Hippocampal formation (tissue), 2 donors: ENCODE measurements around the gene OPN3.

Experiments
- DNase-seq, 2 donors: peaks; one replicate each; lab custom pipeline; 2025; lab: John Stamatoyannopoulos, UW

OPN3 gene

GRCh38 chr1:241591317-241591716 is 48.9 kb downstream of the OPN3 start:
- DNase-seq, result no peak

GRCh38 chr1:241590719-241591118 is 49.5 kb downstream of the OPN3 start:
- no peak for DNase-seq

GRCh38 chr1:241589521-241589920 is 50.6 kb downstream of the OPN3 start:
- DNase-seq, result no peak

GRCh38 chr1:241586905-241587512 is 53.2 kb downstream of the OPN3 start:
- DNase-seq, result no peak

GRCh38 chr1:241582921-241583321 is 57.2 kb downstream of the OPN3 start:
- DNase-seq, result no peak

- DNase-seq, result no peak
Observed at GRCh38 chr1:241579434-241579833, 60.7 kb downstream of the OPN3 start.

- DNase-seq, result no peak
Observed at GRCh38 chr1:241574154-241574553, 66.0 kb downstream of the OPN3 start.

- DNase-seq, result no peak
Observed at GRCh38 chr1:241569848-241570247, 70.3 kb downstream of the OPN3 start.

- DNase-seq, result no peak
Observed at GRCh38 chr1:241560849-241561187, 79.4 kb downstream of the OPN3 start.

- no peak for DNase-seq
Observed at GRCh38 chr1:241560146-241560848, 79.9 kb downstream of the OPN3 start.

GRCh38 chr1:241557551-241558193 is 82.5 kb downstream of the OPN3 start:
- DNase-seq, result no peak

GRCh38 chr1:241557031-241557430 is 83.1 kb downstream of the OPN3 start:
- DNase-seq, result no peak

GRCh38 chr1:241555526-241555925 is 84.6 kb downstream of the OPN3 start:
- no peak for DNase-seq

- DNase-seq, result no peak
Observed at GRCh38 chr1:241553886-241554592, 86.1 kb downstream of the OPN3 start.

- peak; percentile 8 to 11 for DNase-seq
Observed at GRCh38 chr1:241551759-241552638, 88.2 kb downstream of the OPN3 start.

GRCh38 chr1:241550318-241550717 is 89.9 kb downstream of the OPN3 start:
- no peak for DNase-seq

- no peak for DNase-seq
Observed at GRCh38 chr1:241548008-241548407, 92.2 kb downstream of the OPN3 start.
